T47D (cell line): Measurements from ENCODE around the gene HNRNPL.

Experiments used
- DNase-seq, 2 experiments: peaks; one replicate each; pipeline versions ENCODE4 v3.0.0 to v3.0.0-alpha.2; 2011 to 2012; ENCODE audit warnings: low read depth in 1 of 2, low spot score in 1 of 2
- JUND ChIP-seq: IDR thresholded peaks from 2 replicates; pipeline ENCODE4 v1.6.1; 2012; ENCODE audit warnings: low read depth
- in situ Hi-C: cut with HindIII; loops from 2 replicates; pipeline ENCODE4 v1.10.0; 2016; ENCODE audit warnings: low sequenced_read_pairs, low pct_unique_long_range_greater_than_20kb

HNRNPL gene

GRCh38 chr19:38849147-38849859, 483 bp downstream of the HNRNPL start:
- peak; percentile 77 to 92 for DNase-seq
- no peak for TF ChIP-seq JUND
- in situ Hi-C loops = no loop called here

GRCh38 chr19:38848299-38849146, 1.3 kb downstream of the HNRNPL start:
- DNase-seq = no peak
- TF ChIP-seq JUND = no peak
- in situ Hi-C loops = no loop called here

GRCh38 chr19:38846097-38846496, 3.7 kb downstream of the HNRNPL start:
- no peak for DNase-seq
- in situ Hi-C loops = no loop called here
- TF ChIP-seq JUND = no peak

GRCh38 chr19:38845374-38846024, 4.3 kb downstream of the HNRNPL start:
- in situ Hi-C loops = no loop called here
- no peak for TF ChIP-seq JUND
- DNase-seq = no peak

- DNase-seq = no peak
- in situ Hi-C loops = no loop called here
- TF ChIP-seq JUND = no peak
Observed at GRCh38 chr19:38844093-38844686, 5.6 kb downstream of the HNRNPL start.

GRCh38 chr19:38843175-38843758, 6.5 kb downstream of the HNRNPL start:
- TF ChIP-seq JUND = no peak
- DNase-seq = no peak
- in situ Hi-C loops = no loop called here

GRCh38 chr19:38842439-38843174, 7.2 kb downstream of the HNRNPL start:
- in situ Hi-C loops = no loop called here
- DNase-seq = no peak
- TF ChIP-seq JUND = no peak

GRCh38 chr19:38841787-38842438, 7.9 kb downstream of the HNRNPL start:
- no peak for TF ChIP-seq JUND
- DNase-seq = no peak
- in situ Hi-C loops = no loop called here

GRCh38 chr19:38841180-38841766, 8.5 kb downstream of the HNRNPL start:
- TF ChIP-seq JUND = no peak
- in situ Hi-C loops = no loop called here
- no peak for DNase-seq

- no peak for DNase-seq
- in situ Hi-C loops = no loop called here
- TF ChIP-seq JUND = no peak
Observed at GRCh38 chr19:38840583-38840968, 9.2 kb downstream of the HNRNPL start.
